WTC11 (cell line): Measurements from ENCODE around the gene CHTOP. TPM values are rescaled to one million over a fixed set of nuclear protein-coding genes. Genes with fewer than 3 reads are reported as not detected.

Experiments
- ATAC-seq: fragments of 200-7000 bp; cut with Tn5 transposase; 2 replicates; pipeline ENCODE4 v1.10.0; 2021; ENCODE audit warnings: mild to moderate bottlenecking, moderate library complexity
- CTCF ChIA-PET: fragments of 300-600 bp; sonication (Branson Sonifier 250); formaldehyde crosslinking; loops from one replicate; lab custom pipeline; 2021; ENCODE audit warnings: antibody characterized with exemption; lab: Charles Lee
- POLR2A ChIA-PET: fragments of 350-600 bp; sonication (Branson Sonifier 250); formaldehyde crosslinking; loops from one replicate; lab custom pipeline; 2021; ENCODE audit warnings: antibody characterized with exemption; lab: Charles Lee
- DNase-seq: peaks from one replicate; pipeline ENCODE4 v3.0.0; 2021; ENCODE audit warnings: low spot score
- H3K27ac Mint-ChIP-seq: 2 replicates; pipeline ENCODE4 v1.8.0; 2021; ENCODE audit warnings: mixed read lengths
- H3K27me3 Mint-ChIP-seq: 2 replicates; pipeline ENCODE4 v1.8.0; 2021; ENCODE audit warnings: low read depth, mild to moderate bottlenecking, moderate library complexity, mixed read lengths
- H3K36me3 Mint-ChIP-seq: 2 replicates; pipeline ENCODE4 v1.8.0; 2021; ENCODE audit warnings: mixed read lengths
- H3K4me1 Mint-ChIP-seq: 2 replicates; pipeline ENCODE4 v1.8.0; 2022; ENCODE audit warnings: mixed read lengths
- H3K4me3 Mint-ChIP-seq: 2 replicates; pipeline ENCODE4 v1.8.0; 2021; ENCODE audit warnings: mild to moderate bottlenecking, moderate library complexity, mixed read lengths
- H3K9me3 Mint-ChIP-seq: 2 replicates; pipeline ENCODE4 v1.8.0; 2021; ENCODE audit warnings: mixed read lengths
- ARID4B ChIP-seq: sonication (generic); formaldehyde crosslinking; IDR thresholded peaks from 2 replicates; pipeline ENCODE4 v1.8.0; 2023; ENCODE audit warnings: missing genetic modification reagents, mild to moderate bottlenecking, borderline replicate concordance
- CDX4 ChIP-seq: fragments of 250-450 bp; sonication (Bioruptor Pico); IDR thresholded peaks from 2 replicates; pipeline ENCODE4 v1.9.0; 2021; ENCODE audit warnings: moderate library complexity, mild to moderate bottlenecking, inconsistent platforms, borderline replicate concordance
- CREM ChIP-seq: sonication (generic); formaldehyde crosslinking; IDR thresholded peaks from 2 replicates; pipeline ENCODE4 v1.8.1; 2022; ENCODE audit warnings: mild to moderate bottlenecking, missing genetic modification reagents, moderate library complexity
- CTCF ChIP-seq: fragments of 200-600 bp; IDR thresholded peaks from 2 replicates; pipeline ENCODE4 v1.8.0; 2022; ENCODE audit warnings: antibody characterized with exemption
- E2F4 ChIP-seq: sonication (generic); formaldehyde crosslinking; IDR thresholded peaks from 2 replicates; pipeline ENCODE4 v1.8.1; 2022; ENCODE audit warnings: low read depth, mild to moderate bottlenecking, moderate library complexity, missing genetic modification reagents, borderline replicate concordance
- FOXK1 ChIP-seq: sonication (generic); formaldehyde crosslinking; IDR thresholded peaks from 2 replicates; pipeline ENCODE4 v1.8.0; 2022; ENCODE audit warnings: mild to moderate bottlenecking, moderate library complexity, missing genetic modification reagents
- IRF2 ChIP-seq: sonication (generic); formaldehyde crosslinking; IDR thresholded peaks from 2 replicates; pipeline ENCODE4 v1.8.0; 2022; ENCODE audit warnings: low read depth, missing genetic modification reagents, borderline replicate concordance
- KAT7 ChIP-seq: sonication (generic); formaldehyde crosslinking; IDR thresholded peaks from 2 replicates; pipeline ENCODE4 v1.8.1; 2023; ENCODE audit warnings: missing genetic modification reagents, mild to moderate bottlenecking, borderline replicate concordance
- MLX ChIP-seq: sonication (generic); formaldehyde crosslinking; IDR thresholded peaks from 2 replicates; pipeline ENCODE4 v1.8.1; 2023; ENCODE audit warnings: mild to moderate bottlenecking, missing genetic modification reagents, moderate library complexity
- NFATC4 ChIP-seq: fragments of 250-450 bp; sonication (Bioruptor Pico); IDR thresholded peaks from 2 replicates; pipeline ENCODE4 v1.9.0; 2021; ENCODE audit warnings: mild to moderate bottlenecking
- NR1H2 ChIP-seq: sonication (generic); formaldehyde crosslinking; IDR thresholded peaks from 2 replicates; pipeline ENCODE4 v1.9.0; 2021; ENCODE audit warnings: mild to moderate bottlenecking, moderate library complexity, missing genetic modification reagents
- NR2C2 ChIP-seq: sonication (generic); formaldehyde crosslinking; IDR thresholded peaks from 2 replicates; pipeline ENCODE4 v1.8.0; 2022; ENCODE audit warnings: mild to moderate bottlenecking, missing genetic modification reagents
- PREB ChIP-seq: sonication (generic); formaldehyde crosslinking; IDR thresholded peaks from 2 replicates; pipeline ENCODE4 v1.8.1; 2022; ENCODE audit warnings: mild to moderate bottlenecking, missing genetic modification reagents, moderate library complexity, borderline replicate concordance
- RORB ChIP-seq: fragments of 250-450 bp; sonication (Bioruptor Pico); IDR thresholded peaks from 2 replicates; pipeline ENCODE4 v1.9.0; 2021; ENCODE audit warnings: mild to moderate bottlenecking
- STAT6 ChIP-seq: sonication (generic); formaldehyde crosslinking; conservative IDR thresholded peaks from 2 replicates; pipeline ENCODE4 v1.8.1; 2023; ENCODE audit warnings: mild to moderate bottlenecking, low read depth, missing genetic modification reagents, moderate library complexity
- ZNF232 ChIP-seq: sonication (generic); formaldehyde crosslinking; IDR thresholded peaks from 2 replicates; pipeline ENCODE4 v1.8.0; 2022; ENCODE audit warnings: mild to moderate bottlenecking, missing genetic modification reagents
- ZNF281 ChIP-seq: sonication (generic); formaldehyde crosslinking; IDR thresholded peaks from 2 replicates; pipeline ENCODE4 v1.8.0; 2023; ENCODE audit warnings: mild to moderate bottlenecking, missing genetic modification reagents
- ZNF416 ChIP-seq: fragments of 250-450 bp; sonication (Bioruptor Pico); IDR thresholded peaks from 2 replicates; pipeline ENCODE4 v1.9.0; 2021; ENCODE audit warnings: mild to moderate bottlenecking, inconsistent platforms
- total RNA-seq: library from RNA; stranded (reverse); gene quantifications from 3 replicates; pipeline ENCODE4 v1.2.3, GENCODE V29; 2021

The CHTOP gene
- total RNA-seq, 1 experiment from 2014 or later = 101 TPM

GRCh38 chr1:153643100-153643499 is 9.2 kb downstream of the CHTOP start:
- no peaks in the 10 kb centered on the region for H3K9me3 Mint-ChIP-seq
- H3K27me3 Mint-ChIP-seq = no peaks in the 10 kb centered on the region
- no peak for ATAC-seq
- DNase-seq = no peak
- peaks cover 73% of the 10 kb centered on the region for H3K36me3 Mint-ChIP-seq
- ChIA-PET CTCF (interaction anchor here (1.2 to 2.2 kb wide), 3 partner anchors 14 to 71 kb away, joined by 4 to 11 read pairs (median 4); partner anchors contain the start of gene NPR1), POLR2A (interaction anchor here (1.1 to 2.4 kb wide), 2 partner anchors 8 to 9 kb away, joined by 3 to 9 read pairs; partner anchors contain the start of gene CHTOP)
- peaks cover 8% of the 10 kb centered on the region for H3K4me1 Mint-ChIP-seq
- H3K27ac Mint-ChIP-seq = no peak overlapping the region
- no peak for TF ChIP-seq IRF2 (CRISPR knock-in tag)
- TF ChIP-seq KAT7 (CRISPR knock-in tag) = no peak
- TF ChIP-seq CDX4 = no peak
- TF ChIP-seq PREB = no peak
- no peak overlapping the region for H3K4me3 Mint-ChIP-seq

- CTCF ChIA-PET = interaction anchor here (1.1 to 2.2 kb wide), 5 partner anchors 10 to 133 kb away, joined by 3 to 11 read pairs (median 5); partner anchors contain the start of genes CHTOP, NPR1 and S100A13
- no peak overlapping the region for H3K27ac Mint-ChIP-seq
- TF ChIP-seq MLX (CRISPR knock-in tag) (no peak), RORB (no peak), CREM (CRISPR knock-in tag) (no peak), ARID4B (CRISPR knock-in tag) (no peak), E2F4 (CRISPR knock-in tag) (no peak), NR2C2 (CRISPR knock-in tag) (no peak), NFATC4 (CRISPR knock-in tag) (no peak), STAT6 (CRISPR knock-in tag) (no peak), CTCF (no peak), NR1H2 (CRISPR knock-in tag) (no peak), ZNF281 (CRISPR knock-in tag) (no peak), ZNF232 (no peak), ZNF416 (CRISPR knock-in tag) (no peak), FOXK1 (CRISPR knock-in tag) (no peak)
Measured at GRCh38 chr1:153643816-153644215, 9.9 kb downstream of the CHTOP start.

More at GRCh38 chr1:153643816-153644215, 9.9 kb downstream of the CHTOP start:
- POLR2A ChIA-PET = interaction anchor here (1.1 to 2.4 kb wide), 2 partner anchors 8 to 10 kb away, joined by 3 to 9 read pairs; partner anchors contain the start of gene CHTOP
- DNase-seq = no peak
- no peak overlapping the region for H3K4me3 Mint-ChIP-seq
- no peak for ATAC-seq
- H3K27me3 Mint-ChIP-seq = no peaks in the 10 kb centered on the region
- peaks cover 66% of the 10 kb centered on the region for H3K36me3 Mint-ChIP-seq
- peaks cover 8% of the 10 kb centered on the region for H3K4me1 Mint-ChIP-seq
- no peaks in the 10 kb centered on the region for H3K9me3 Mint-ChIP-seq
